A549 (cell line): ENCODE data around the gene SORCS2. TPM values are rescaled to one million over a fixed set of nuclear protein-coding genes. Genes with fewer than 3 reads are reported as not detected.

Source experiments
- ATAC-seq, 2 experiments: fragments of 200-7000 bp in 1 of 2; fragments of >200 bp in 1 of 2; cut with Nextera tagmentation in 1 of 2; cut with Tn5 transposase in 1 of 2; 3 replicates each; pipeline versions ENCODE4 v1.8.0 to v1.9.1; 2018 to 2020; ENCODE audit warnings: mild to moderate bottlenecking in 1 of 2, moderate library complexity in 1 of 2
- CTCF ChIA-PET: fragments of 300-600 bp; sonication (Branson Sonifier 250); formaldehyde crosslinking; extraction: SDS; loops from one replicate; lab custom pipeline; 2021; ENCODE audit warnings: antibody characterized with exemption, inconsistent platforms; lab: Yijun Ruan, JAX
- POLR2A ChIA-PET: fragments of 350-600 bp; formaldehyde crosslinking; extraction: SDS; loops from one replicate; lab custom pipeline; 2021; ENCODE audit warnings: antibody characterized with exemption, inconsistent platforms; lab: Yijun Ruan, JAX
- DNase-seq, 2 experiments: peaks; one replicate each; pipeline versions ENCODE4 v3.0.0 to v3.0.0-alpha.2; 2011 to 2016; ENCODE audit warnings: low read depth in 1 of 2, low spot score in 1 of 2
- FAIRE-seq: peaks from 2 replicates; lab custom pipeline; 2011; peaks lifted over from hg19 to GRCh38; lab: Jason Lieb, UNC
- H3K27ac ChIP-seq, 2 experiments: fragments of >200 bp; sonication (Bioruptor Twin); formaldehyde crosslinking; 3 replicates each; pipeline ENCODE4 v1.5.1; 2016 to 2017
- H3K4me1 ChIP-seq: fragments of >200 bp; sonication (Bioruptor Twin); formaldehyde crosslinking; 3 replicates; pipeline ENCODE4 v1.6.1; 2016
- H3K4me2 ChIP-seq: fragments of >200 bp; sonication (Bioruptor Twin); formaldehyde crosslinking; 3 replicates; pipeline ENCODE4 v1.6.1; 2016
- H3K4me3 ChIP-seq: fragments of >200 bp; sonication (Bioruptor Twin); formaldehyde crosslinking; 3 replicates; pipeline ENCODE4 v1.5.1; 2016
- H3K9me3 ChIP-seq: fragments of >200 bp; sonication (Bioruptor Twin); formaldehyde crosslinking; 3 replicates; pipeline ENCODE4 v1.6.1; 2016
- CBX2 ChIP-seq: fragments of 200-600 bp; sonication (generic); IDR thresholded peaks from 2 replicates; pipeline ENCODE4 v1.6.1; 2016; ENCODE audit warnings: low read depth, mild to moderate bottlenecking, borderline replicate concordance
- CHD2 ChIP-seq: fragments of 150-350 bp; IDR thresholded peaks from 2 replicates; pipeline ENCODE4 v1.6.1; 2014; ENCODE audit warnings: low read length; ENCODE audit not compliant: partially characterized antibody
- EHMT2 ChIP-seq: fragments of 200-600 bp; sonication (generic); IDR thresholded peaks from 2 replicates; pipeline ENCODE4 v1.6.1; 2016; ENCODE audit warnings: antibody characterized with exemption, low read depth, mild to moderate bottlenecking, moderate library complexity
- FOSB ChIP-seq: fragments of 250-450 bp; sonication (Bioruptor Pico); IDR thresholded peaks from 2 replicates; pipeline ENCODE4 v1.5.0; 2020; ENCODE audit warnings: mild to moderate bottlenecking, moderate library complexity
- FOXS1 ChIP-seq: fragments of 250-450 bp; sonication (Bioruptor Pico); IDR thresholded peaks from 2 replicates; pipeline ENCODE4 v1.5.0; 2020; ENCODE audit warnings: mild to moderate bottlenecking, moderate library complexity
- GATA3 ChIP-seq: IDR thresholded peaks from 2 replicates; pipeline ENCODE4 v1.6.1; 2012; ENCODE audit warnings: borderline replicate concordance
- HOXA7 ChIP-seq: fragments of 250-450 bp; sonication (Bioruptor Pico); IDR thresholded peaks from 2 replicates; pipeline ENCODE4 v1.5.0; 2020; ENCODE audit warnings: mild to moderate bottlenecking, moderate library complexity
- HOXB13 ChIP-seq: fragments of 250-450 bp; sonication (Bioruptor Pico); IDR thresholded peaks from 2 replicates; pipeline ENCODE4 v1.5.0; 2020; ENCODE audit warnings: low read depth, mild to moderate bottlenecking, moderate library complexity
- HOXB5 ChIP-seq: fragments of 250-450 bp; sonication (Bioruptor Pico); IDR thresholded peaks from 2 replicates; pipeline ENCODE4 v1.5.0; 2020; ENCODE audit warnings: mild to moderate bottlenecking, moderate library complexity
- JUNB ChIP-seq: fragments of >200 bp; sonication (Bioruptor Twin); formaldehyde crosslinking; IDR thresholded peaks from 2 replicates; pipeline ENCODE4 v1.6.1; 2016
- KDM1A ChIP-seq: fragments of 200-600 bp; sonication (generic); IDR thresholded peaks from 2 replicates; pipeline ENCODE4 v1.6.1; 2016; ENCODE audit warnings: low read depth, mild to moderate bottlenecking
- KDM5A ChIP-seq: fragments of 200-600 bp; sonication (generic); IDR thresholded peaks from 2 replicates; pipeline ENCODE4 v1.6.1; 2016; ENCODE audit warnings: antibody characterized with exemption, mild to moderate bottlenecking
- MAZ ChIP-seq: fragments of 150-350 bp; IDR thresholded peaks from 2 replicates; pipeline ENCODE4 v1.6.1; 2014; ENCODE audit warnings: antibody characterized with exemption, low read depth, low read length, borderline replicate concordance
- NPAS2 ChIP-seq: fragments of 250-450 bp; sonication (Bioruptor Pico); IDR thresholded peaks from 2 replicates; pipeline ENCODE4 v1.8.0; 2022; ENCODE audit warnings: mild to moderate bottlenecking, moderate library complexity, borderline replicate concordance
- PHF8 ChIP-seq: fragments of 200-600 bp; sonication (generic); IDR thresholded peaks from 2 replicates; pipeline ENCODE4 v1.6.1; 2016; ENCODE audit warnings: low read depth, mild to moderate bottlenecking, antibody characterized with exemption, moderate library complexity, borderline replicate concordance
- POLR2A ChIP-seq: IDR thresholded peaks from 2 replicates; pipeline ENCODE4 v1.6.1; 2012; ENCODE audit warnings: mild to moderate bottlenecking, low read length
- POLR2AphosphoS2 ChIP-seq: conservative IDR thresholded peaks from 2 replicates; pipeline ENCODE4 v1.6.1; 2012; ENCODE audit warnings: low read length, improper control_type of control experiment, inconsistent platforms
- RARB ChIP-seq: fragments of 250-450 bp; sonication (Bioruptor Pico); IDR thresholded peaks from 2 replicates; pipeline ENCODE4 v1.8.0; 2021; ENCODE audit warnings: mild to moderate bottlenecking, moderate library complexity
- RCOR1 ChIP-seq: fragments of 150-350 bp; IDR thresholded peaks from 2 replicates; pipeline ENCODE4 v1.6.1; 2014; ENCODE audit warnings: antibody characterized with exemption, low read length, low read depth
- TP53 ChIP-seq: fragments of 250-450 bp; sonication (Bioruptor Pico); IDR thresholded peaks from 2 replicates; pipeline ENCODE4 v1.5.0; 2021; ENCODE audit warnings: mild to moderate bottlenecking, moderate library complexity
- ZC3H11A ChIP-seq: fragments of 450-650 bp; IDR thresholded peaks from 2 replicates; pipeline ENCODE4 v1.6.1; 2014; ENCODE audit warnings: antibody characterized with exemption, mild to moderate bottlenecking
- ZSCAN20 ChIP-seq: fragments of 250-450 bp; sonication (Bioruptor Pico); IDR thresholded peaks from 2 replicates; pipeline ENCODE4 v1.8.0; 2022; ENCODE audit warnings: mild to moderate bottlenecking, moderate library complexity
- WGBS: methylation state at CpG from one replicate; pipeline ENCODE4 v1.1.6; 2017; ENCODE audit errors: missing lambda C conversion rate; 5-methylcytosine and 5-hydroxymethylcytosine counted together
- polyA plus RNA-seq, 4 experiments: library from polyadenylated mRNA; depleted of rRNA in 3 of 4; stranded (reverse); fragments of >200 nt; fragmentation: RNase III in 1 of 4; extraction: RNeasy Plus Mini Kit Qiagen cat#74134 plus additional on column Dnase treatment in 1 of 4; gene quantifications; 2 replicates in 3 of 4; 3 replicates in 1 of 4; pipeline ENCODE4 v1.2.3, GENCODE V29; 2011 to 2017
- TF ChIP-seq, protein P1 (sequence below): fragments of >200 bp; sonication (Bioruptor Twin); formaldehyde crosslinking; IDR thresholded peaks from 2 replicates; pipeline ENCODE4 v1.6.1; 2016
- TF ChIP-seq, protein P2 (sequence below): fragments of 450-650 bp; IDR thresholded peaks from 2 replicates; pipeline ENCODE4 v1.6.1; 2014; ENCODE audit warnings: antibody characterized with exemption
- TF ChIP-seq, protein P3 (sequence below): fragments of 200-600 bp; sonication (generic); IDR thresholded peaks from 2 replicates; pipeline ENCODE4 v1.6.1; 2016; ENCODE audit warnings: antibody characterized with exemption, mild to moderate bottlenecking, moderate library complexity
- TF ChIP-seq, protein P4 (sequence below): IDR thresholded peaks from 2 replicates; pipeline ENCODE4 v1.6.1; 2012; ENCODE audit warnings: low read depth, borderline replicate concordance
- TF ChIP-seq, protein P5 (sequence below): fragments of >200 bp; sonication (Bioruptor Twin); formaldehyde crosslinking; IDR thresholded peaks from 3 replicates; pipeline ENCODE4 v1.5.1; 2016

Gene SORCS2
- polyA plus RNA-seq, 2 of the 4 experiments (the other 2 are of a cell fraction): 1.4 to 4.6 TPM

DNA sequence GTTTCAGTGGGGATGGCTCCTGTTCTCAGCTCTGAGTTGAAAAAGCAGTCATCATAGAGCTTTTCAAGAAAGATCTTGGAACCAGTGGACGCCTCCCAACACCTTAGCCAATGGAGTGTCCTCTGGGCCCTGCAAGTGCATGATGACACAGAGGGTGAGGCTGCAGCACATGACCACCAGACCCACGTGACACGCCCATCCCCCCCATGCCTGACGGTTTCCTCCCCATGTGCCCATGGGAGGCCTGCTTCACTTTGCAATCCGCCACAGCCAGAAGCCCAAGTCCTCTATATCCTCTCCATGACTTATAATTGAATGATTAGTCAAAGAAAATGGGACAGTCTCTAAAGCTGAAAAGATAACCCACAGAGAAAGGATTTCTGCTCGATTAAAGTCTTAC lies 560.3 kb downstream of the SORCS2 start:
- Histone ChIP-seq H3K9me3 (no peaks in the 10 kb centered on the region), H3K4me2 (no peak overlapping the region), H3K4me1 (peaks cover 25% of the 10 kb centered on the region), H3K4me3 (no peak overlapping the region), H3K27ac (peak overlapping the region in 1 of 2 experiments; percentile 88; a peak in 2 of 6 replicates)
- DNase-seq (no peak), ATAC-seq (no peak), FAIRE-seq (no peak)
- ChIA-PET POLR2A (no interaction called here), CTCF (interaction anchor here (0.8 to 2.2 kb wide), 3 partner anchors 9 to 235 kb away, joined by 3 to 9 read pairs (median 3); no protein-coding TSS in a partner anchor)
- WGBS: 92% methylated on average over 6 of the region's 6 CpGs
- TF ChIP-seq, protein P1, sequence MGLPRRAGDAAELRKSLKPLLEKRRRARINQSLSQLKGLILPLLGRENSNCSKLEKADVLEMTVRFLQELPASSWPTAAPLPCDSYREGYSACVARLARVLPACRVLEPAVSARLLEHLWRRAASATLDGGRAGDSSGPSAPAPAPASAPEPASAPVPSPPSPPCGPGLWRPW: no peak
- TF ChIP-seq EHMT2: no peak
- TF ChIP-seq, protein P2, sequence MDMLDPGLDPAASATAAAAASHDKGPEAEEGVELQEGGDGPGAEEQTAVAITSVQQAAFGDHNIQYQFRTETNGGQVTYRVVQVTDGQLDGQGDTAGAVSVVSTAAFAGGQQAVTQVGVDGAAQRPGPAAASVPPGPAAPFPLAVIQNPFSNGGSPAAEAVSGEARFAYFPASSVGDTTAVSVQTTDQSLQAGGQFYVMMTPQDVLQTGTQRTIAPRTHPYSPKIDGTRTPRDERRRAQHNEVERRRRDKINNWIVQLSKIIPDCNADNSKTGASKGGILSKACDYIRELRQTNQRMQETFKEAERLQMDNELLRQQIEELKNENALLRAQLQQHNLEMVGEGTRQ: peak; percentile 58
- no peak for TF ChIP-seq HOXA7
- no peak for TF ChIP-seq CBX2

DNA sequence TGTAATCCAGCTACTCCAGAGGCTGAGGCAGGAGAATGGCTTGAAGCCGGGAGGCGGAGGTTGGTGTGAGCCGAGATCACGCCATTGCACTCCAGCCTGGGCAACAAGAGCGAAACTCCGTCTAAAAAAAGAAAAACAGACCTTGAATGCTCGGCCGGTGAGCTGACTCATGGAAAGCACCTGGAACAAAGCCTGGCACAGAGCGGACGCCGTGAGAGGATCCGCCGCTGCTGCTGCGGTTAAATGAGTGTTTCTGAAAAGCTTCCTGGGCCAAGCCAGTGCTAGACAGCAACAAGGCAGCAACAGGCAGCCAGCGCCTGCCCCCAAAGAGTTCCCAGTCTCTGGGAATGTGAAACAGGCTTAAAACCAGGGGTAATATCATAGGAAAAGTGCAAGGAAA lies 560.9 kb downstream of the SORCS2 start:
- DNase-seq (no peak), FAIRE-seq (no peak), ATAC-seq (no peak)
- Histone ChIP-seq H3K4me2 (no peak overlapping the region), H3K27ac (peak overlapping the region in 1 of 2 experiments; percentile 88; a peak in 1 of 6 replicates), H3K4me1 (peaks cover 25% of the 10 kb centered on the region), H3K9me3 (no peaks in the 10 kb centered on the region), H3K4me3 (no peak overlapping the region)
- TF ChIP-seq RCOR1: no peak
- TF ChIP-seq CHD2: no peak
- TF ChIP-seq POLR2A: no peak
- TF ChIP-seq TP53 (CRISPR knock-in tag): no peak
- no peak for TF ChIP-seq NPAS2
- TF ChIP-seq ZC3H11A: no peak
- no peak for TF ChIP-seq KDM1A
- no peak for TF ChIP-seq HOXB5 (CRISPR knock-in tag)
- no peak for TF ChIP-seq FOXS1
- no peak for TF ChIP-seq POLR2AphosphoS2
- no peak for TF ChIP-seq MAZ
- TF ChIP-seq RARB (CRISPR knock-in tag): no peak
- TF ChIP-seq GATA3: no peak
- CTCF ChIA-PET: interaction anchor here (0.6 to 2.2 kb wide), 4 partner anchors 9 to 234 kb away, joined by 3 to 9 read pairs (median 4); no protein-coding TSS in a partner anchor
- whole genome bisulfite sequencing: 78% methylated on average over 15 of the region's 15 CpGs
- POLR2A ChIA-PET: no interaction called here

DNA sequence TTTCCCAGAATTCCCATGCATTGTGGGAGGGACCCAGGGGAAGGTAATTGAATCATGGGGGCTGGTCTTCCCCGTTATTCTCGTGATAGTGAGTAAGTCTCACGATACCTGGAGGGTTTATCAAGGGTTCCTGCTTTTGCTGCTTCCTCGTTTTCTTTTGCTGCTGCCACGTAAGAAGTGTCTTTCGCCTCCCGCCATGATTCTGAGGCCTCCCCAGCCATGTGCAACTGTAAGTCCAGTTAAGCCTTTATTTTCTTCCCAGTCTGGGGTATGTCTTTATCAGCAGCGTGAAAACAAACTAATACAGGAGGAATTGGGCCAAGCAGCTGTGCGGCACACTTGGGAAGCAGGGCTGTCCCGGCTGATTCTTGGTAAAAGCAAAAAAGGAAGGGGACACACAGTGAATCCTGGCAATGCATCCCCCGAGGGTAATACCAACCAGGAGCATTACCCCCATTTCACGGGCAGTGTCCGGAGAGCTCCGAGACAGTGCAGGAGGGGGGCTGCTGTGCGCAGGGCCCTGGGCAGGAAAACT lies 561.7 kb downstream of the SORCS2 start:
- no peak for DNase-seq
- POLR2A ChIA-PET: no interaction called here
- H3K4me2 ChIP-seq: no peak overlapping the region

More for the DNA sequence above, 561.7 kb downstream of the SORCS2 start:
- TF ChIP-seq HOXB13 (CRISPR knock-in tag): no peak
- no peak for TF ChIP-seq FOSB (CRISPR knock-in tag)
- TF ChIP-seq, protein P3, sequence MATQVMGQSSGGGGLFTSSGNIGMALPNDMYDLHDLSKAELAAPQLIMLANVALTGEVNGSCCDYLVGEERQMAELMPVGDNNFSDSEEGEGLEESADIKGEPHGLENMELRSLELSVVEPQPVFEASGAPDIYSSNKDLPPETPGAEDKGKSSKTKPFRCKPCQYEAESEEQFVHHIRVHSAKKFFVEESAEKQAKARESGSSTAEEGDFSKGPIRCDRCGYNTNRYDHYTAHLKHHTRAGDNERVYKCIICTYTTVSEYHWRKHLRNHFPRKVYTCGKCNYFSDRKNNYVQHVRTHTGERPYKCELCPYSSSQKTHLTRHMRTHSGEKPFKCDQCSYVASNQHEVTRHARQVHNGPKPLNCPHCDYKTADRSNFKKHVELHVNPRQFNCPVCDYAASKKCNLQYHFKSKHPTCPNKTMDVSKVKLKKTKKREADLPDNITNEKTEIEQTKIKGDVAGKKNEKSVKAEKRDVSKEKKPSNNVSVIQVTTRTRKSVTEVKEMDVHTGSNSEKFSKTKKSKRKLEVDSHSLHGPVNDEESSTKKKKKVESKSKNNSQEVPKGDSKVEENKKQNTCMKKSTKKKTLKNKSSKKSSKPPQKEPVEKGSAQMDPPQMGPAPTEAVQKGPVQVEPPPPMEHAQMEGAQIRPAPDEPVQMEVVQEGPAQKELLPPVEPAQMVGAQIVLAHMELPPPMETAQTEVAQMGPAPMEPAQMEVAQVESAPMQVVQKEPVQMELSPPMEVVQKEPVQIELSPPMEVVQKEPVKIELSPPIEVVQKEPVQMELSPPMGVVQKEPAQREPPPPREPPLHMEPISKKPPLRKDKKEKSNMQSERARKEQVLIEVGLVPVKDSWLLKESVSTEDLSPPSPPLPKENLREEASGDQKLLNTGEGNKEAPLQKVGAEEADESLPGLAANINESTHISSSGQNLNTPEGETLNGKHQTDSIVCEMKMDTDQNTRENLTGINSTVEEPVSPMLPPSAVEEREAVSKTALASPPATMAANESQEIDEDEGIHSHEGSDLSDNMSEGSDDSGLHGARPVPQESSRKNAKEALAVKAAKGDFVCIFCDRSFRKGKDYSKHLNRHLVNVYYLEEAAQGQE: no peak
- TF ChIP-seq, protein P4, sequence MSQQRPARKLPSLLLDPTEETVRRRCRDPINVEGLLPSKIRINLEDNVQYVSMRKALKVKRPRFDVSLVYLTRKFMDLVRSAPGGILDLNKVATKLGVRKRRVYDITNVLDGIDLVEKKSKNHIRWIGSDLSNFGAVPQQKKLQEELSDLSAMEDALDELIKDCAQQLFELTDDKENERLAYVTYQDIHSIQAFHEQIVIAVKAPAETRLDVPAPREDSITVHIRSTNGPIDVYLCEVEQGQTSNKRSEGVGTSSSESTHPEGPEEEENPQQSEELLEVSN: no peak
- TF ChIP-seq PHF8: no peak
- no peak for TF ChIP-seq RCOR1
- TF ChIP-seq JUNB: no peak
- TF ChIP-seq ZSCAN20: no peak
- TF ChIP-seq, protein P5, sequence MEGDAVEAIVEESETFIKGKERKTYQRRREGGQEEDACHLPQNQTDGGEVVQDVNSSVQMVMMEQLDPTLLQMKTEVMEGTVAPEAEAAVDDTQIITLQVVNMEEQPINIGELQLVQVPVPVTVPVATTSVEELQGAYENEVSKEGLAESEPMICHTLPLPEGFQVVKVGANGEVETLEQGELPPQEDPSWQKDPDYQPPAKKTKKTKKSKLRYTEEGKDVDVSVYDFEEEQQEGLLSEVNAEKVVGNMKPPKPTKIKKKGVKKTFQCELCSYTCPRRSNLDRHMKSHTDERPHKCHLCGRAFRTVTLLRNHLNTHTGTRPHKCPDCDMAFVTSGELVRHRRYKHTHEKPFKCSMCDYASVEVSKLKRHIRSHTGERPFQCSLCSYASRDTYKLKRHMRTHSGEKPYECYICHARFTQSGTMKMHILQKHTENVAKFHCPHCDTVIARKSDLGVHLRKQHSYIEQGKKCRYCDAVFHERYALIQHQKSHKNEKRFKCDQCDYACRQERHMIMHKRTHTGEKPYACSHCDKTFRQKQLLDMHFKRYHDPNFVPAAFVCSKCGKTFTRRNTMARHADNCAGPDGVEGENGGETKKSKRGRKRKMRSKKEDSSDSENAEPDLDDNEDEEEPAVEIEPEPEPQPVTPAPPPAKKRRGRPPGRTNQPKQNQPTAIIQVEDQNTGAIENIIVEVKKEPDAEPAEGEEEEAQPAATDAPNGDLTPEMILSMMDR: no peak
- TF ChIP-seq HOXB5 (CRISPR knock-in tag): no peak
- TF ChIP-seq KDM5A: no peak
- no peak for TF ChIP-seq TP53 (CRISPR knock-in tag)
- ATAC-seq (no peak), FAIRE-seq (no peak)
- Histone ChIP-seq H3K4me3 (no peak overlapping the region), H3K27ac (peak overlapping the region in 1 of 2 experiments; percentile 88; a peak in 1 of 6 replicates), H3K9me3 (no peaks in the 10 kb centered on the region), H3K4me1 (peaks cover 21% of the 10 kb centered on the region)
- CTCF ChIA-PET: interaction anchor here (0.6 to 2.2 kb wide), 2 partner anchors 8 to 87 kb away, joined by 4 to 9 read pairs; no protein-coding TSS in a partner anchor
- WGBS: 89% methylated on average over 15 of the region's 15 CpGs
